Endothelial cell of umbilical vein (primary cell): ENCODE results near the gene TRAPPC6A. TPM values are rescaled to one million over a fixed set of nuclear protein-coding genes. Genes with fewer than 3 reads are reported as not detected.

Source experiments
- BruUV-seq: library from RNA; stranded (reverse); fragments of 400-500 nt; replicated peaks from 2 replicates; lab custom pipeline; 2021; lab: Mats Ljungman, UMichigan
- CTCF ChIA-PET: fragments of 300-600, 350-600 bp; sonication (Branson Sonifier 250); formaldehyde crosslinking; loops from one replicate; lab custom pipeline; 2021; ENCODE audit warnings: antibody characterized with exemption, inconsistent platforms; lab: Charles Lee
- POLR2A ChIA-PET: fragments of 300-600, 350-600 bp; sonication (Branson Sonifier 250); formaldehyde crosslinking; loops from one replicate; lab custom pipeline; 2021; ENCODE audit warnings: antibody characterized with exemption, inconsistent platforms; lab: Charles Lee
- DNase-seq: peaks from one replicate; pipeline ENCODE4 v3.0.0-alpha.2; 2011; ENCODE audit warnings: low read depth, low spot score
- FAIRE-seq: peaks from 2 replicates; lab custom pipeline; 2011; peaks lifted over from hg19 to GRCh38; lab: Jason Lieb, UNC
- H2AFZ ChIP-seq: 2 replicates; pipeline ENCODE4 v1.6.0; 2012; ENCODE audit warnings: low read depth, low read length, control low read depth, inconsistent platforms
- H3K27ac ChIP-seq: 2 replicates; pipeline ENCODE4 v1.5.1; 2011; ENCODE audit warnings: low read depth, mild to moderate bottlenecking, control low read depth, low read length, moderate library complexity; ENCODE audit not compliant: insufficient read depth
- H3K27me3 ChIP-seq, 2 experiments: 2 replicates each; pipeline versions ENCODE4 v1.6.0 to v1.6.1; 2011; ENCODE audit warnings: low read length in 2 of 2, mixed read lengths in 1 of 2; ENCODE audit not compliant: control insufficient read depth in 2 of 2, insufficient read depth in 2 of 2
- H3K36me3 ChIP-seq, 2 experiments: 2 replicates in 1 of 2; 3 replicates in 1 of 2; pipeline ENCODE4 v1.5.1; 2011; ENCODE audit warnings: low read length in 2 of 2, mild to moderate bottlenecking in 1 of 2, moderate library complexity in 1 of 2; ENCODE audit not compliant: control insufficient read depth in 2 of 2, insufficient read depth in 2 of 2; ENCODE audit errors: extremely low read depth in 1 of 2
- H3K4me1 ChIP-seq: 3 replicates; pipeline ENCODE4 v1.5.1; 2011; ENCODE audit warnings: mild to moderate bottlenecking, low read length; ENCODE audit not compliant: control insufficient read depth, insufficient read depth; ENCODE audit errors: extremely low read depth
- H3K4me2 ChIP-seq: 2 replicates; pipeline ENCODE4 v1.6.1; 2011; ENCODE audit warnings: low read length, control low read depth, mixed read lengths; ENCODE audit not compliant: insufficient read depth
- H3K4me3 ChIP-seq, 3 experiments: fragments of 200-600 bp in 1 of 3; sonication (generic), shearing (Covaris generic) in 1 of 3; replicated peaks in 1 of 3; 2 replicates each; pipeline ENCODE4 v1.5.1; 2011 to 2016; ENCODE audit warnings: control low read depth in 3 of 3, low read length in 3 of 3, mild to moderate bottlenecking in 2 of 3, inconsistent platforms in 1 of 3, low read depth in 1 of 3, moderate library complexity in 1 of 3; ENCODE audit not compliant: insufficient read depth in 1 of 3
- H3K79me2 ChIP-seq: 2 replicates; pipeline ENCODE4 v1.6.0; 2012; ENCODE audit warnings: low read length, inconsistent platforms; ENCODE audit not compliant: control insufficient read depth, insufficient read depth
- H3K9ac ChIP-seq: replicated peaks from 2 replicates; pipeline ENCODE3; 2011; ENCODE audit warnings: low read length, control low read depth; ENCODE audit not compliant: insufficient read depth; ENCODE audit errors: extremely low read depth
- H3K9me1 ChIP-seq: replicated peaks from 3 replicates; pipeline ENCODE4 v1.6.0; 2011; ENCODE audit warnings: mild to moderate bottlenecking, low read length; ENCODE audit not compliant: control insufficient read depth, insufficient read depth; ENCODE audit errors: extremely low read depth
- H3K9me3 ChIP-seq: replicated peaks from 2 replicates; pipeline ENCODE4 v1.5.1; 2012; ENCODE audit warnings: low read length, inconsistent platforms; ENCODE audit not compliant: control insufficient read depth, insufficient read depth
- H4K20me1 ChIP-seq: replicated peaks from 2 replicates; pipeline ENCODE3; 2011; ENCODE audit warnings: mild to moderate bottlenecking, low read length; ENCODE audit not compliant: control insufficient read depth, insufficient read depth; ENCODE audit errors: extremely low read depth
- CTCF ChIP-seq, 2 donors: IDR thresholded peaks; 1 replicate in 1 of 2; 2 replicates in 1 of 2; pipeline ENCODE4 v1.5.1; 2011; ENCODE audit warnings: low read length in 2 of 2, mild to moderate bottlenecking in 2 of 2, moderate library complexity in 2 of 2, control low read depth in 1 of 2, inconsistent platforms in 1 of 2, low read depth in 1 of 2; ENCODE audit not compliant: insufficient read depth in 1 of 2; ENCODE audit errors: extremely low read depth in 1 of 2
- EZH2 ChIP-seq: IDR thresholded peaks from 2 replicates; pipeline ENCODE4 v1.6.1; 2012; ENCODE audit warnings: borderline replicate concordance, low read depth, mild to moderate bottlenecking, moderate library complexity, low read length, inconsistent platforms; ENCODE audit not compliant: severe bottlenecking
- FOS ChIP-seq: IDR thresholded peaks from 2 replicates; pipeline ENCODE4 v1.6.1; 2011; ENCODE audit warnings: mild to moderate bottlenecking, low read length, moderate library complexity, borderline replicate concordance; ENCODE audit not compliant: insufficient read depth
- GATA2 ChIP-seq: IDR thresholded peaks from 2 replicates; pipeline ENCODE4 v1.7.0; 2011; ENCODE audit warnings: low read depth, mild to moderate bottlenecking, moderate library complexity, mixed read lengths, low read length; ENCODE audit not compliant: insufficient read length, insufficient read depth
- JUN ChIP-seq: IDR thresholded peaks from 2 replicates; pipeline ENCODE4 v1.6.1; 2011; ENCODE audit warnings: borderline replicate concordance, low read depth; ENCODE audit not compliant: insufficient read length, insufficient read depth
- MAX ChIP-seq: IDR thresholded peaks from 2 replicates; pipeline ENCODE4 v1.6.1; 2011; ENCODE audit not compliant: insufficient read depth, insufficient read length
- POLR2A ChIP-seq: IDR thresholded peaks from 2 replicates; pipeline ENCODE4 v1.6.1; 2012; ENCODE audit warnings: low read depth, mild to moderate bottlenecking, control low read depth, low read length
- POLR2AphosphoS5 ChIP-seq: IDR thresholded peaks from 2 replicates; pipeline ENCODE4 v1.6.1; 2012; ENCODE audit warnings: low read depth, mild to moderate bottlenecking, control low read depth, low read length, moderate library complexity; ENCODE audit not compliant: insufficient read depth
- dilution Hi-C: fragments of 300-500 bp; cut with MboI; formaldehyde crosslinking; loops from one replicate; pipeline ENCODE4 v1.15.0; 2019; ENCODE audit warnings: low sequenced_read_pairs; ENCODE audit not compliant: extremely low pct_ligation_motif_present
- intact Hi-C: fragments of 100-400 bp; cut with micrococcal nuclease; formaldehyde crosslinking; loops from one replicate; pipeline ENCODE4 v1.10.0; 2022
- polyA plus RNA-seq, 4 experiments: library from polyadenylated mRNA; depleted of rRNA in 3 of 4; stranded (reverse) in 3 of 4; unstranded in 1 of 4; fragments of >200 nt; gene quantifications; 2 replicates each; pipeline versions ENCODE4 v1.2.1 to v1.2.3, GENCODE V29; 2011 to 2012; ENCODE audit warnings: missing spikeins in 1 of 4
- total RNA-seq: library from RNA; stranded (reverse); gene quantifications from 2 replicates; pipeline ENCODE4 v1.2.3, GENCODE V29; 2021

The TRAPPC6A gene
- total and polyA plus RNA-seq, 2 donors (not counting 3 experiments of a cell fraction or from before 2014, with no cell fraction given), result 18.1 to 45.4 TPM

- Histone ChIP-seq H3K9ac (no peak overlapping the region), H3K79me2 (peaks cover 49% of the 10 kb centered on the region), H3K27ac (no peak overlapping the region), H2AFZ (no peak overlapping the region), H3K9me1 (no peaks in the 10 kb centered on the region), H3K4me1 (no peaks in the 10 kb centered on the region), H3K27me3 (no peaks in the 10 kb centered on the region), H4K20me1 (no peaks in the 10 kb centered on the region), H3K36me3 (no peaks in the 10 kb centered on the region), H3K4me2 (no peak overlapping the region), H3K4me3 (no peak overlapping the region), H3K9me3 (no peaks in the 10 kb centered on the region)
- DNase-seq, result no peak
- no peak for FAIRE-seq
- ChIA-PET CTCF (interaction anchor here (1.0 to 1.1 kb wide), 2 partner anchors 19 to 58 kb away, joined by 4 to 5 read pairs; no protein-coding TSS in a partner anchor), POLR2A (no interaction called here)
- no TSS peak for BruUV-seq
- intact Hi-C loops, result no loop called here
- TF ChIP-seq POLR2A, result no peak
- no peak for TF ChIP-seq EZH2
- TF ChIP-seq MAX, result no peak
- no peak for TF ChIP-seq GATA2
- TF ChIP-seq POLR2AphosphoS5, result no peak
- no peak for TF ChIP-seq CTCF (IDR thresholded peaks at IDR 0.05; ENCODE audit: extremely low read depth in 1 of 2, insufficient read depth in 1 of 2, low read depth in 1 of 2, low read length in 2 of 2)
- TF ChIP-seq JUN, result no peak
- no peak for TF ChIP-seq FOS
- dilution Hi-C loops, result no loop called here
Measured at GRCh38 chr19:45117671-45118070, 60.4 kb downstream of the TRAPPC6A start.
